Ramos (cell line): ENCODE data around the gene HASPIN.

ENCODE experiments used
- in situ Hi-C: fragments of 300-500 bp; cut with MboI; formaldehyde crosslinking; loops from one replicate; pipeline ENCODE4 v1.14.3; 2022; ENCODE audit warnings: low sequenced_read_pairs; ENCODE audit not compliant: unreplicated experiment

The HASPIN gene

DNA sequence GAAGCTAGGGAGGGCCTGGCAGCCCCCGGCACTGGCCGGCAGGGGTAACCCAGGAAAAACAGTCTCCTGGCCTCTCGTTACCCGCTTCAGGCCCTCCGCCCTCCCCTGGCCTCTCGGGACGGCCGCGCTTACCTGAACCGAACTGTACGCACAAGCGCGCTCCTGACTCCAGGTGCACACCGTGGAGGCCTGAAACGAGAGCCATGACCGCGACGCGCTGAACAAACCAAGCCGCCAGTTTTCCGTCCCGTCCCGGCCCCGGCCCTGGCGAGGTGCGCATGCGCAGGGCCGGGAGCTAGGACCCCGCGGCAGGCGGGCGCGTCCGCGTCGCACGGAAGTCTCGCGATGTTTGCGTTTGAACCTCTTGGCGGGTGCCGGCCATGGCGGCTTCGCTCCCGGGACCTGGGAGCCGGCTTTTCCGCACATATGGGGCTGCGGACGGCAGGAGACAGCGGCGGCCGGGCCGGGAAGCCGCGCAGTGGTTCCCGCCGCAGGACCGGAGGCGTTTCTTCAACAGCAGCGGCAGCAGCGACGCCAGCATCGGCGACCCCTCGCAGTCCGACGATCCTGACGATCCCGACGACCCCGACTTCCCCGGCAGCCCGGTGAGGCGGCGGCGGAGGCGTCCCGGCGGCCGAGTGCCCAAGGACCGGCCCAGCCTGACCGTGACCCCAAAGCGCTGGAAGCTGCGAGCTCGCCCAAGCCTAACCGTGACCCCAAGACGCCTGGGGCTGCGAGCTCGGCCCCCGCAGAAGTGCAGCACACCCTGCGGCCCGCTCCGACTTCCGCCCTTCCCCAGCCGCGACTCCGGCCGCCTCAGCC lies at the start of gene HASPIN:
HASPIN (plus strand) TSS at position 348 of the 822 bp plus-strand sequence; CDS start at position 381, 33 bp downstream.
- in situ Hi-C loops: loop anchor here (25.0 kb wide), 1 partner anchor 664 kb away; no protein-coding TSS in a partner anchor

DNA sequence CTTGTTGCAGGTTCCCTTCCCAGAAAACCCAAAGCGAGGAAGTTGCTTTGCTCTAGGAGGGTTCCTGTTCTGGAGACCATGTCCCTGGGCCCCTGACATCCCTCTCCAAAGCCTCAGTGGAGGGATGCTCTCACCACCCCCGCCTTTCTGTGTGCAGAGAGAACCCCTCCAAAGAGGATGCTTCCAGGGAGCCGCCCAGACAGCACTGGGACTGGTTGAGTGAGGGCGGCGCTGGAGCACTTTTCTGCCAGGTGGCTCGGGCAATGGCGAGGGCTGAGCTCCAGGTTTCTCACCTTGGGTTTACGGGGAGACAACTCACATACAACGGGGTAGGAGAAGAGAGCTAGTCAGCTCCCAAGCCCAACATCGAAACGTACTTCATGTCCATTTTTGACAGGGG lies 47.8 kb upstream of the HASPIN start:
- in situ Hi-C loops: no loop called here

DNA sequence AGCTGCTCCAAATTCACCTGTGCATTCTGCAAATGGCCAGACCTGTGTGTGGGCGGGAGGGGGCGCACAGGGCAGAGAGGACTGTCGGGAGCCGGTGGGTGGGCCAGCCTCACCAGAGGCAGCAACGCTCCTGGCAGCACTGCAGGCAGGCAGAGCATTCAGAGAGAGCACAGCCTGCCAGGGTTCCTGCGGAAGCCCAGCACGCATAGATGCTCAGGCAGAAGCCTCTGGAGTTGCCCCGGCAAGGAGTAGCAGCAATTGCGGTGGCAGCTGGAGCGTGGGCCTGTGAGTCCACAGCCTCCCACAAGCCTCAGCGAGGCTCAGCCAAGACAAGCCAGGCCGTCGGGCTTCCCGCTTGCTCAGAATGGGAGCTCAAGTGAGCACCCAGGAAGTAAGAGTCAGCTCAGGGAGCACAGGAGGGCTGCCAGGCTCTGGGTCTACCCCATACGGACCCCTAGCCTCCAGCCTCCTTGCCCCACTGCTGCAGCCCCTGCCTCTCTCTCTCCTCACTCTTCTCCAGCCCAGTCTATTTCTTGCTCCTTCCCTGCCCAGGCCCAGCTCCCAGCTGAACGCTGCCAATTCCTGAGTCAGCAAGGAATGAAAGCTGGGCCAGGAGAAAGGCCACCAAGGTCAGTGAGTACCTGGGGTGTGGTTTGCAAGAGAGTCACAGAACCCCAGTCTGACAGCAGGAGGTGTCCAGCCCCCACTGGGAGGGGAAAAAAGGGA lies 45.4 kb upstream of the HASPIN start:
- in situ Hi-C loops: no loop called here

DNA sequence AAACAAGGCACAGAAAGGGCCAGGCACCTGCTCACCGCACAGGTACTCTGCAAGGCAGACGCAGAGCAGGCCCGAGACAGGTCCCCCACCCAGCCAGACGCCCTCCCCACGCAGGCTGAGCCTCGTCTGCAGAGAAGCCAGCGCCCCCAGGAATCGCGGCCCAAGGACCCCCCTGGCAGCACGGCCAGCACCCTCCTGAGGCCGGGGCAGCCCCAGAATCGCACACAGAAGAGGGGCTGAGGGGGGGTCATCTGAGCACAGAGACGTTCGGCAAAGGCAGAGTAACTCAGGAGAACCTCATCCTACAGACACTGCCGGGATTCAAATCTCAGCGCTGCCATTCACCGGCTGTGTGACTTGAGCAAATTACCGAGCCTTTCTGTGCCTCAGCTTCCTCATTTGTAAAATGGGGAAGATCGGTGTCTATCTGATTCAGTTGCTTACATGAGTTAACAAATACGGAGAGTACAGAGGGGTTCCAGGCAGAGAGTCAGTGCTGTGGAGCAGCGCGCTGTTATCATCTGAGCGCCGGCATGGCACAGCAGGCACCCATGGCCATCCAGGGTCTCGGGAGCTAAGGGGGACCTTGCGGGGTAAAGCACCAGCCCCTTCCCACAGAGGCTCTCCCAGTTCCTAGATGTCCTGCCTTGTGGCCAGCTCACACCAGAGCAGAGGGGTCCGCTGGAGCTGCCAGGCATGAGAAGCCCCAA lies 44.7 kb upstream of the HASPIN start:
- in situ Hi-C loops: no loop called here

DNA sequence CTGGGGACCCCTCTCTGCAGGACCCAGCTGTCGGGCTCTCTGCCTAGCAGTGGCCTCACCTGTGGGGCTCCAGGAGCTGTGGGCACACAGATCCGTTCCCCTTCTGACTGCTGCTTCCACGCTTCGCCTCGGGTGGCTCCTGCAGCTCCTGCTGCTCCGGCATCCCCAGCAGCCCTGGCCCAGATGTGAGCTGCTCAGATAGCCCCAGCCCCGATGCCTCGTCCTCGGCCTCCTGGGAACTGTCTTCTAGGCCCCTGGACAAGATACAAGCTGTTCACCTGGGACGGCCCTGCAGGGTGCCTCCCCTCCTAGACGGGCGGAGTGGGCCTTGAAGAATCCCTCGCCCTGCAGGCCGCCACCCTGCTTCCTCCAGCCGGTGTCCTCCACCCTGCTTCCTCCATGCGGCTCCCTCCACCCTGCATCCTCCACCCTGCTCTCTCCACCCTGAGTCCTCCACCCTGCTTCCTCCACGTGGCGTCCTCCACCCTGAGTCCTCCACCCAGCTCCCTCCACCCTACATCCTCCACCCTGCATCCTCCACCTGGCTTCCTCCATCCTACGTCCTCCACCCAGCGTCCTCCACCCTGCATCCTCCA lies 44.1 kb upstream of the HASPIN start:
- in situ Hi-C loops: loop anchor here (10.0 kb wide), 1 partner anchor 55 kb away; no protein-coding TSS in a partner anchor

DNA sequence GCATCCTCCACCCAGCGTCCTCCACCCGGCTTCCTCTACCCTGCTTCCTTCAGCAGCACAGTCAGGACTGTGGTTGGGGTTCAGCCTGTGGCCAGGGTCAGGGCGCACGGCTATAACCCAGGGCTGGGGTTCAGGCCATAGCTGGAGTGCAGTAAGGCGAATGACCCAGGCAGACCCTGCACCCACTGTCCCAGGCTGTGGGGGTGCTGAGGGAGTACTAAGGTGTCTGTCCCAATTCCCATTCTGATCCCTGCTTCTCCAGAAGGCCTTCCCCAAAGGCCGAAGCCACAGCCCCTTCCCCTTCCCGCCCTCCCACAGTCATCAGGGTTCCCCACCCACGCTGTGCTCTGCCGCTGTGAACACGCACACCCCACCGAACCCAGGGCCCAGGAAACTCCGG lies 42.6 kb upstream of the HASPIN start:
- in situ Hi-C loops: loop anchor here (10.0 kb wide), 1 partner anchor 54 kb away; no protein-coding TSS in a partner anchor

DNA sequence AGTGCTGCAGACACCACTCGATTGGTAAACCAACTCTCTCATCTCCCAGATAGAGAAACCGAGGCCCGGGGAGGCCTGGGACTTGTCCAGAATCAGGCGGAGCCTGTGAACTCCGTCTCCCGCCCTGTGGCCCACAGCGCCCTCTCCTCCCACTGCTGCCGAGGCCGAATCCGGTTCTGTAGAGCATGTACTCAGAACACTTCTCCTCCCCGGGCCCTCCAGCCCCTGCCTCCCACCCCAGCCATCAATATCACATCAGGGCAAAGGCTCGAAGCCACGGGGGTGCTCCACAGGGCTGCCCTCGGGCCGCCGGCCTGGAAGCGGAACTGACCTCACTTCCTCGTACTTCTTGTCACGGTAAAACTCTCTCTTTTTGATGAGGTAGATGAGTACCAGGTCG lies 42.1 kb upstream of the HASPIN start:
- in situ Hi-C loops: loop anchor here (10.0 kb wide), 1 partner anchor 53 kb away; no protein-coding TSS in a partner anchor

DNA sequence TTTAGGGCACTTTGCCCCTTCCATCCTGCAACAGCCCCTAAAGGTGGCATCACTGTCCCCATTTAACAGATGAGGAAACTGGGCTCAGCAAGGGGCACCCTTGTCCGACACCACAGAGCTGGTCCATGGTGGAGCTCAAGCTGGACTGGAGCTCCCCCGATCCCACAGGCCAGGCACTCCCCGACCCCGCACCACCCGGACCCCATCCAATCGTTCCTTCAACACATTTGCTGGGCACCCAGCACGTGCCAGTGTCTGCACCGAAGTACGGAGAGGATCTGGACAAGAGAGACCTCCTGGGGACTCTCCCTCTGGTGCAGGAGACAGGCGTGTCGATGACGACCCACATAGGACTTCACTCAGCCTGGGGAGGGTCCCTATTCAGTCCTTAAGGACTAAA lies 41.7 kb upstream of the HASPIN start:
- in situ Hi-C loops: loop anchor here (10.0 kb wide), 1 partner anchor 53 kb away; no protein-coding TSS in a partner anchor

DNA sequence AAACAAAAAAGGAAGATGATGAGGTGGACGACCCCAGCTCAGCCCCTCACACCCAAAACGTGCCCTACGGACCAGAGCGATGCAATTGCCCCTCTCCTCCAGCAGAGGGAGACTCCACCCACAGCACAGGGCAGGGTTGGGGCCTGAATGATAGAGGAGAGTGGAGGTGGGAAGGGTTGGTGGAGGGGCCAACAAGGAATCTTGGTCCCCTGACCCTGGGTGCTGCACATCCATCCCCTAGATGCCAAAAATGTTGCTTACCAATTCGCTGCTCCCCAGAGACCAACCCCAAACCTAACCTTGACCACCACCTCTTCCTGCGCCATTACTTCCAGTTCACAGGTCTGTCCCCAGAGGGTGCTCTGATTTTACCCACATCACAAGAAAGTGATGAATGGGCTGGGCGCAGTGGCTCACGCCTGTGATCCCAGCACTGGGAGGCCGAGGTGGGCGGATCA lies 40.6 kb upstream of the HASPIN start:
- in situ Hi-C loops: loop anchor here (10.0 kb wide), 1 partner anchor 52 kb away; no protein-coding TSS in a partner anchor

DNA sequence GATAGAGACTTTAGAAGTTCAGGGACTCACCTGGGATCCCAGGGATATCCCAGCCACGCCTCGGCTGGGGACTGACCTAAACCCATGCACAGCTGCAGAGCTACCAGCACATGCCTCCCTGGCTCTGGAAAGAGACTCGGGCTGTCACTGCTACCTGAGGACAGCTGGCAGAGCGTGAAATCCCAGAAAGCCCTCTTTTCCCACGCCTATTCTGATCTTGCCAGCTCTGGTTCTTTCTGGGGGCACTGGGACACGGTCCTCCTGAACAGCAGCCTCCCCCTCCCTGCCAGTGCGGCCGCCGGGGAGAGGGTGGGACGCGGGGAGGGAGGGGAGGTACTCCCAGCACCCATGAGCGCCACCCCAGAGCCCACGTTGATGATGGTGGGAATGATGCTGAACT lies 38.5 kb upstream of the HASPIN start:
- in situ Hi-C loops: loop anchor here (10.0 kb wide), 1 partner anchor 50 kb away; no protein-coding TSS in a partner anchor

DNA sequence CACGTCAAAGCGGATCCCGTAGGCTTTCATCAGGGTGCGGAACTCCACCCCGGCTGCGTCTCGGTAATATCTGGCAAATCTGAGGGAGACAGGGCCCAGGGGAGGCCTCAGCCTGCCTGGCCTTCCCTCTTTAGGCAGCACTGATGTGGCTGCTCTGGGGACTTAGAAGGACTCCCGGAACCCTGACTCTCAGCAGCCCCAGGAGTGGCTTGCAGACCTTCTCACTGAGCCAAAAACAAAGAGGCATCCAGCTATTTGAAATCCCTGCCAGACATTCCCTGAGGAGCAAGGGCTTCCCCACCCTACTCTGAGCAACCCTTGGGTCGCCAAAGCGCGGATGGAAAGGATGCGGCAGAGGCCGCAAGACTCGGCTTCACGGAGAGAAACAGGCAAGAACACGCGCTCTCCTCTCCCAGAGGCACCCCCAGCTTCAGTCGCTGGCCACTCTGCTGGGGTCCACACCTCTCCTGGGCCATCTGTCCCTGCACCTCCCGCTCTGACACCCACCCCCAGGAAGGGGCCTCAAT lies 35.6 kb upstream of the HASPIN start:
- in situ Hi-C loops: loop anchor here (10.0 kb wide), 1 partner anchor 47 kb away; no protein-coding TSS in a partner anchor

DNA sequence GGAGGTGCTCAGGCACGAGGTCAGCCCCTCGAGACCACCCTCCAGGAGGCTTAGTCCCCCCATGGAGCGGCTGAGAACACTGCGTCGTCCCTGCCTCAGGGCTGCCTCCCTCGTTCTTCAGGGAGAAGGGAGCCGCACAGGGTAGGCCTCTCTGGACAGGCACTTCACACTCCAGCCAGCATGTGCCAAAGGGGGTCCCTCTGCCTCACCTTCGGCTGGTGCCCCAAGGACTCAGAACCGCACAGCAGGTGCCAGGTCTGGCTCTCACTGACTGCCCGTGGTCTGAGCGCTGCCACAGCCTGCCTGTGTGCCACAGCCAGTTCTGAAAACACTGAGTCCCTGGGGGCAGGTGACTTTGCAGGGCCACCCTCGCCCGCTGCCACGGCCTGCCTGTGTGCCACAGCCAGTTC lies 34.8 kb upstream of the HASPIN start:
- in situ Hi-C loops: loop anchor here (10.0 kb wide), 1 partner anchor 46 kb away; no protein-coding TSS in a partner anchor

DNA sequence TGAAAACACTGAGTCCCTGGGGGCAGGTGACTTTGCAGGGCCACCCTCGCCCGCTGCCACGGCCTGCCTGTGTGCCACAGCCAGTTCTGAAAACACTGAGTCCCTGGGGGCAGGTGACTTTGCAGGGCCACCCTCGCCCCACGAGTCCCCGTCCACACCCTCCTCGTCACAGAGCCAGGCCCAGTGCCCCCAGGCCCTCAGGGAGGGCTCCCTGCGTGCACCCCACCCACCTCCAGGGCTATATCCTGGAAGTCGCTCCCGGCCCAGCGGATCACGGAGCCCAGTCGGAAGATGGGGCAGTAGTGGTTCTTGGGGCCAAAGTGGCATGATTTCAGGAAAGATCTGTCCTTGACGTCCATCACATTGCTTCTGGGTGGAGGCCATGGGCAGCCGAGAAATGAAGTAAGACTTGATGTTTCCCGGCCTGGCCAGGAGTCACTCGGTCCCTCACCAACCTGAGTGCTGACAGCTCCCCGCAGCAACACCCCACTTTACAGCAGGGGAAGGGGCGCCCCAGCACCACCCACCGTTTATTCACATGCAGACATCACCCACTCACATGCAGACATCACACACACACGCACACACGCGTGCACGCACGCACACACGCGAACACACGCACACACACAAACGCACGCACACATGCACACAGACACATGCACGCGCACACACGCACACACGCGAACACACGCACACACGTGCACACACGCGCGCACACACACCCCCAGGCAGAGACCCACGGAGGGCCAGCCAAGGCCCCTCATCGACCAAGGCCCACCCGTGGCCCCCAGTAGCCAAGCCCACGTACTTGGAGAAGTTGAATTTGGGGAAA lies 34.2 kb upstream of the HASPIN start:
- in situ Hi-C loops: loop anchor here (10.0 kb wide), 1 partner anchor 45 kb away; no protein-coding TSS in a partner anchor

DNA sequence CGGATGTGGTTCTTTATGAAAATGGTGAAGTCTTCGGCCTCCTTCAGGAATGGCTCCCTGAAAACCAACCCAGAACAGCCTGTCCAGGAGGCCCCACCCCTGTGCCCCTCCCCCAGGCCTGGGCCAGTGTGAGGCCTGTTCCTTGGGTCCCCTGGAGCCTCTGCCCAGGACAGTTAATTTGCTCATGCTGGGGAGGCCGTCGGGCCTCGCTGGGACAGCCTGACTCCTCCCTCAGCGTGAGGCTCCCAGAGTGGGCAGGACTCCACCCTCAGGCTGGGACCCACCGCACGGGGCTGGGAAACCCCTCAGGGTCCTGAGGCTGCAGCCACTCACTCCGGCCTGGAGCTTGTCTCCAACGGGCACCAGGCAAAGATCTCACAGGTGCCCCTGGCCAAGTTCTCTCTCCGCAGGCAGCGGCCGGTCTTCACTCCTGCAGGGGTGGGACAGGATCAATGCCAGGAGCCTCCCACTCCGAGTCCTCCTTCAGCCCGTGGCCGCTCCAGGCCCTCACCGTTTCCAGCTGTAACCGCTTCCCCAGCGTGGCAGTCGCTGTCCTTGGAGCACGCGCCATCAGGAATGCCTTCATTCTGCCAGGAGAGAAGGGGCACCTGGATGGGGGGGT lies 33.5 kb upstream of the HASPIN start:
- in situ Hi-C loops: no loop called here

DNA sequence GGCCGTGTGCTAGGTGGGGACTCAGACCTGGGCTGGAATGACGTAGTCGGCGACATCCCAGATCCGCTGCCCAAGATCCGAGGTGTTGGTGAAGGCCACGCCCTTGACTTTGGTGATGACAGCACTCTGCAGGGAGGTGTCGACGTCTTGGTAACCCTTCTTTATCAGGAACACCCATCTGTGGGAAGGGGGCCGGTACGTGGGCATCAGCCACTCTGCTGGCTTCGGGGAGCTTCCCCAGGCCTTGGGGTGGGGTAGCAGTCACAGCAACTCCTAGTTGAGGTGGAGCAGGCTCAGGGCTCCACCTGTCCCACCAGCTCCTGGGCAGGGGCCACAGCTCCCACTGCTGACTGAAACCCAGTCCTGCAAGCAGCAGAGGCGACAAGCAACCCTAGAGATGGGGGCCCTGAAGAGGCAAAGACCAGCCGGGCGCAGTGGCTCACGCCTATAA lies 32.1 kb upstream of the HASPIN start:
- in situ Hi-C loops: no loop called here

DNA sequence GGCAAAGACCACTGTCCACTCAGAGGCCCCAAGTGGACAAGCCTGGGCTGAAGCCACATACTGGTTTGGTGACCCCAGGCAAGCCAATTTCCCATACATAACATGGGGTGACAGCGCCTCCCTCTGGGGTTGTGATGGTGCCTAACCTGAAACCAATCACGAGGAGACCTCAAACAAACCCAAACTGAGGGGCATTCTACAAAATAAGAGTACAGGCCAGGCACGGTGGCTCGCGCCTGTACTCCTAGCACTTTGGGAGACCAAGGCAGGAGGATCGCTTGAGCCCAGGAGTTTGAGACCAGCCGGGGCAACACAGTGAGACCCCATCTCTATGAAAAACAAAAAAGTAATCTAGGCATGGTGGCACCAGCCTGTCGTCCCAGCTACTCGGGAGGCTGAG lies 31.4 kb upstream of the HASPIN start:
- in situ Hi-C loops: no loop called here

DNA sequence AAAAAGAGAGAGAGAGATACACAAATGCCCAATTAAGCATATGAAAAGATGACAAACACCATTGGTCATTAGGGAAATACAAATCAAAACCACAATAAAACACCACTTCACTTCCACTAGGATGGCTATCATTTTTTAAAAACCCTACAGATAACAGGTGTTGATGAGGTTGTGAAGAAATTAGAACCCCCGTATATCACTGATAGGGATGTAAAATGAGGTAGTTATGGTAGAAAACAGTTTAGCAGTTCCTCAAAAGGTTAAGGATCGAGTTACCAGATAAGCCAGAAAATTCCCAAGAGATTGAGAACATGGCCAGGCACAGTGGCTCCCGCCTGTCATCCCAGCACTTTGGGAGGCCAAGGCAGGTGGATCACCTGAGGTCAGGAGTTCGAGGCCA lies 30.6 kb upstream of the HASPIN start:
- in situ Hi-C loops: no loop called here

DNA sequence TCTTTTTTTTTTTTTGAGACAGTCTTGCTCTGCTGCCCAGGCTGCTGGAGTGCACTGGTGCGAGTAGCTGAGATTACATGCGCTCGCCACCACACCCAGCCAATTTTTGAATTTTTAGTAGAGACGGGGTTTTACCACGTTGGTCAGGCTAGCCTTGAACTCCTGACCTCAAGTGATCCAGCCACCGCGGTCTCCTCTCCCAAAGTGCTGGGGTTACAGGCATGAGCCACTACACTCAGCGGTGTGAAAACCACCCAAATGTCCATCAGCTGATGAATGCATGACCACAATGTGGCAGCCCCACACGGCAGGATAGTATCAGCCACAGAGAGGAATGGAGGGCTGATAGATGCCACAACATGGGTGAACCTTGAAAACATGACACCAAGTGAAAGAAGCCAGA lies 29.9 kb upstream of the HASPIN start:
- in situ Hi-C loops: no loop called here
